C4-2B (cell line): Measurements from ENCODE around the gene CSNK1D.

Source experiments
- CTCF ChIP-seq: fragments of 450-650 bp; conservative IDR thresholded peaks from 2 replicates; pipeline ENCODE4 v1.5.1; 2017; ENCODE audit warnings: mild to moderate bottlenecking
- ZFX ChIP-seq: fragments of 450-650 bp; IDR thresholded peaks from 2 replicates; pipeline ENCODE4 v1.6.1; 2017

DNA sequence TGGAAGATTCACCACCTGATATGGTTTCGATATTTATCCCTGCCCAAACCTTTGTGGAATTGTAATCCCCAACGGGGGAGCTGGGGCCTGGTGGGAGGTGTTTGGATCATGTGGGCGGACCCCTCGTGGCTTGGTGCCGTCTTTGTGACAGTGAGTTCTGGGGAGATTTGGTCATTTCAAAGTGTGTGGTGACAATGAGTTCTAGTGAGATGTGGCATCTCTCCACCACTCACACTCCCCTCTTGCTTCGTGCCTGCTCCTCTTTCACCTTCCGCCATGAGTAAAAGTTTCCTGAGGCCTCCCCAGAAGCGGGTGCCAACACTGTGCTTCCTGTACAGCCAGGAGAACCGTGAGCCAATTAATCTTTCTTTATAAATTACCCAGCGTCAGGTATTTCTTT is 70.5 kb downstream of the CSNK1D start:
- no peak for TF ChIP-seq ZFX
- no peak for TF ChIP-seq CTCF
